Right lobe of liver (tissue), 4 donors: ENCODE results near the gene ADGRD2.

Experiments used
- CTCF ChIP-seq, 4 donors: fragments of 200-600 bp in 3 of 4; fragments of 450-650 bp in 1 of 4; IDR thresholded peaks; one replicate each; pipeline versions ENCODE4 v1.5.1 to v1.8.0; 2016 to 2022; ENCODE audit warnings: antibody characterized with exemption in 4 of 4, mild to moderate bottlenecking in 2 of 4
- POLR2A ChIP-seq: fragments of 450-650 bp; IDR thresholded peaks from one replicate; pipeline ENCODE4 v1.6.1; 2017; ENCODE audit warnings: antibody characterized with exemption, mild to moderate bottlenecking
- donor health status: DM: no; HTN: no; CAD: no.
- donor health status: DM: no; HTN: no; CAD: no.
- donor health status: DM: no; HTN: yes; CAD: no.

GRCh38 chr9:124511891-124512805 is 61.9 kb downstream of the ADGRD2 start:
- TF ChIP-seq CTCF (IDR thresholded peaks at IDR 0.05): no peak
- TF ChIP-seq POLR2A: no peak
